Activated T-helper 1 cell treated with Interleukin-2 at 50 U/mL for 16 hours (primary cell): Measurements from ENCODE around the gene MYLIP.
A peak's percentile ranks its signal among the peaks of the same experiment; 100 is the strongest.

ENCODE experiments used
- DNase-seq: peaks from one replicate; pipeline ENCODE4 v3.0.0-alpha.2; 2020; ENCODE audit warnings: low read depth

Gene MYLIP

DNA sequence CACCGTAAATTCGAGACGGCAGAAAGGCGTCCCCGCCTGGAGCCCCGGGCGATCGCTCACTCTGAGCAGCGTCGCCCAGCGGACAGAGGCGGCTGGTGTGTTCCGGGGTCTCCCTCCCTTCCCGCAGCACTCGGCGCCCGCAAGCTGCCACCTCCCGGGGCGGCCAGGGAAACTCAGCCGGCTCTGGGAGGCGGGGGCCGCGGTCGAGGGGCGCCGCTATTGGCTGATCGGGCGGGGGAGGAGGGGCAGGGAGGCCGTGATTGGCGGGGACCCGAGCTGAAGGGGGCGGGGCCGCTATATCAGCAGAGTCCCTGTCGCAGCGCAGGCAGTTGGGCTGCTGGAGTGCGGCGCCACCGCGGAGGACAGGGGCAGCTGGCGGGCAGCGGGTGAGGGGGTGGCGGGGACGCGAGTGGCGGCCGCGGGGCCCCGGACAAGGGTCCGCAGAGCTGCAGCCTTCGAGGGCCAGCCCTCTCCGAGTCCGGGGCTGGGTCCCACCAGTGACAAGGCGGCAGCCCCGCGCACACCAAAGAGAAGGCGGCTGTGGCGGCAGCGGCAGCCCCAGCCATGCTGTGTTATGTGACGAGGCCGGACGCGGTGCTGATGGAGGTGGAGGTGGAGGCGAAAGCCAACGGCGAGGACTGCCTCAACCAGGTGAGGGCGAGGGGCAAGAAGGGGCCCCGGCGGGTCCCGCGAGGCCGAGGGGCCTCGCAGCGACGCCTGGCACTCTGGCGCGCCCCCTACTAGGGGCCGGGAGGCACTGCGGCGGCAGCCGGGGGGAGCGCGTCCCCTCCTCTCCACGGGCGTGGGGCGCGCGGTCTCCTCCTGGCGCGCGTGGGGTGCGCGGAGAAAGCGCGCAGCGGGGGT, at the start of gene MYLIP:
TSS of gene MYLIP (plus strand) at position 328 of the 864 bp plus-strand sequence. CDS start at position 565, 237 bp downstream.
- DNase-seq: peak; percentile 96

DNA sequence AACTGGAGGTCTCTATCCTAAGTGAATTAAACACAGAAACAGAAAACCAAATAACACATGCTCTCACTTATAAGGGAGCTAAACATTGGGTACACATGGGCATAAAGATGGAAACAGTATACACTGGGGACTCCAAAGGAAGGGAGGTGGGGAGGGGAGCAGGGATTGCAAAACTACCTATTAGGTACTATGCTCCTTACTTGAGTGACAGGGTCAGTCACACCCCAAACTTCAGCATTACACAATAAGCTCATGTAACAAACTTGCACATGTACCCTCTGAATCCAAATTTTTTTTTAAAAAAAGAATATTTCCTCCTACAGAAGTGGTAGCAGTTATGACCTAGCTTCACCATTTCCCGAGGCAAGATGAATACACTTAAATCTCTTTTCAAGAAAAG, 49.5 kb upstream of the MYLIP start:
- no peak for DNase-seq

DNA sequence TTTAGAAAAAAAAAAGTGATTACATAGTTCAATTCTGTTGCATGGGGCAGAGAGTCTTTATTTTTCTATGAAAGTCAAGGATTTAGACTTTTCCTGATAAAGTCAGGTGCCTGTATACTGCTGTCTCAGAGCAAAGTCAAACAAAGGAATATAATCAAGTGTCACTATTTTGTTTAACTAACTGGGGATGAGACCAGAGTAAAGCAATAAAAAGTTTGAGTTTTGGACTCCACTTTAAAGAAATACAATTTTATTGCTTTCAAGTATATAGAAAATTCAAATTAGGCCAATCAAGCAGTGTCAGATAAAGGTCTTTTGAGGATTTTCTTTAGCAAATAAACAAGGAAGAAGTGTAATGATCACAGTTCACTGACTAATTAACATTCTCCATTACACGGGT, 48.7 kb upstream of the MYLIP start:
- no peak for DNase-seq

DNA sequence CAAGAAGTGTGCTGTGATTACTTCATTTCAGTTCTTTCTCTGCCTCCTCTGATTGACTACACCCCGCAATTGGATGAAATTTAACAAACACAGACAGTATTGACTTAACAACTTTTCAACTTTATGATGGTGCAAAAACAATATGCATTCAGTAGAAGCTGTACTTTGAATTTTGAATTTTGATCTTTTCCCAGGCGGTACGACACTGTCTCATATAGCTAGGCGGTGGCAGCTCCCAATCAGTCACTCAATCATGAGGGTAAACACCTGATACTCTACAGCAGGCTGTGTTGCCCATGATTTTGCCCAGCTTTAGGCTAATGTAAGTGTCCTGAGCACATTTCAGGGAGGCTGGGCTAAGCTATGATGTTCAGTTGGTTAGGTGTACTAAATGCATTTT, 47.6 kb upstream of the MYLIP start:
- DNase-seq: no peak

DNA sequence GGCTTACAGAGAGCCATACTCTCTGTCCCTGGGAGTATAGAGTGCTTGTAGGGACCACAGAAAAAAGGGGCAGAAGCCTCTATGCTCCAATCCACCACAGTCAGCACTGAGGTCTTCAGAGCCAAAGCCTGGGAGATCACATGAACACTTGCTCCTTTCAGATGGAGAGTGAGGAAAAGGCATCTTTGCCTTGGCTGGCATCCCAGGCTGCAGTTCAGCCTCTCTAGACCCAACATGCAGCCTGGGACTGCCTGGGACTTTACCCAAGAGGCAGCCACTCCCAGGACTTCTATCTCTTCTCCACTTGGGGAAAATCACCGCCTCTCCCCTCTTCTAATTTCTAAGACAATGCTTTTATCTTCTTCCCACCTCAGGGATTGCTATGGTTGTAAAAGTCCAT, 46.5 kb upstream of the MYLIP start:
- no peak for DNase-seq

DNA sequence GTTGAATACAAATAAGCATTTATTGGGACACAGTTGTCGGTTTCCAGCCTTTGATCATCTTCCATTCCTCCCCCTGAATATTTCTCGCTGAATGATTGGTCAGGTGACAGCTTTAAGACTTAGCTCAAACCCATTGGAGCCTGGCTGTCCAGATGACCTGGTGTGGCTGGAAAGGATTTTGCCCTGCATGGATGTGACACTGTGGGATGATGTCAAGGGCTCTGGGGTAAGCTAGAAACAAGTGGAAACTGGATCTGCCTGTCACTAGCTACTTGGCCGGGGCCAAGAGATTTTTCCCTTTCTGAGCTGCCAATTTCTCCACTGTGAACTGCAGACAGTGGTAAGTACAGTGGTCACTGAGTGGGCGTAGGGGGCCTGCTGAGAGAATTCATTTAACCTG, 41.9 kb upstream of the MYLIP start:
- DNase-seq: no peak

DNA sequence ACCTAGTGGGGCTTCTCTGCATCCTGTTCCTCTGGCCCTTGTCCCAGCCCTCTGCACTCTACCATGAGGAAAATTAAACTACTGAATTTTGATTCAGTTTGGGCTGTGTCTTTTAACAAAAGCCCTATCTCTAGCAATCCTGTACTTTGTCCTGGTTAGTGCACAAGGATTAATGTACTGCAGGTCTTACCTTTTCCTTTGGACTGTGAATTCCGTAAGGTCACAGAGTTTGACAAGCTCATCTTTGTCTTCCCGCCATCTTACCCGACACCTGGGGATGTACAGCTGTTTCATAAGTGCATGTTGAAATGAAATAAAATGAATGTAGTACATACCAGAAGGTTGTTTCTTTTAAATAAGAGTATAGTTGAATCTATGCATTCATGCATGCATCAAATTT, 41.5 kb upstream of the MYLIP start:
- DNase-seq: no peak

DNA sequence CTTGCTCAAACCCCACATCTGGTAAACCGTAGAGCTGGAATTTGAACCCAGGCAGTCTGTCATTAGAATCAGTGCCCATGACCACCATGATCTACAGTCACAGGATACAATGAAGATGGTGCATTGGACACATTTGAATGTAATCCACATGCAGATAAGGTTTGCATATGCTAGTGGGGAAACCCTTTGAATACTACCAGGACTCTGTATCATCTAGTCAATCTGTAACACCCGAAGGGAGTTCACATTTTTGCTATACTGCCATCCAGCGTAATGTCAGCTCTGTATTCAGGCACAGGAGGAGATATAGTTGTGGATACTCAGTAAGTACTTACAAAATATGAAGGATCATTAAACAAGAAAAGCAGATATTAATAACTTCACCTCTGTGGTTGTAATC, 40.5 kb upstream of the MYLIP start:
- no peak for DNase-seq

DNA sequence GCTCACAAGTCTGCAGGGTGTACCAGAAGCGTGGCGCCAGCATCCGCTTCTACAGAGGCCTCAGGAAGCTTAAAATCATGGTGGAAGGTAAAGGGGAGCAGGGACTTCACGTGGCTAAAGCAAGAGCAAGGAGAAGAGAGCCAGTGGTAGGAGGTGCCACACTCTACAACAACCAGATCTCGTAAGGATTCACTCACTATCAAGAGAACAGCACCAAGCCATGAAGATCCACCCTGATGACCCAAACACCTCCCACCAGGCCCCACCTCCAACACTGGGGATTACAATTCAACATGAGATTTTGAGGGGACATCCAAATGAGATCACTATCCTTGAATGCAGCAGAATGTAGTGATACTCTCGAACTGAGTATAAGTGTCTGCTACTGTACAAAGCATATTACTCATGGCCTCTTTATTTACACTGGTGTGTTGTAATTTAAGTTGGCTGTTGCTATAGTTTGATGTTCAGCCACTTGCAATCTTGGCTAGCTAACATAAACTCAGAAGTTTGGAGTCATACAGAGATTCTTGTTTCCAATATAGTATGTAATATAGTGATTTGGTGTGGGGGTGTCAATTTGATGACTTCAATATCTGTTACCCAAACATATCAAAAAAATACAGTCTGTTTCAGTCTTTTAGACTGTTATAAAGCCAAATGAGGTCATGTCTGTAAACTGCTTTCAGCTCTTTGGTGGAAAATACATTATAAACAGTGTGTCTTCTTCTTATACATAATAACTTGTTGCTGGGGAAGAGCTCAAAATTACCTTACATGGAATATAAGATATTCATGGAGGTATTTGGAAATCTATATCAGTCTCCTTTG, 39.4 kb upstream of the MYLIP start:
- no peak for DNase-seq

DNA sequence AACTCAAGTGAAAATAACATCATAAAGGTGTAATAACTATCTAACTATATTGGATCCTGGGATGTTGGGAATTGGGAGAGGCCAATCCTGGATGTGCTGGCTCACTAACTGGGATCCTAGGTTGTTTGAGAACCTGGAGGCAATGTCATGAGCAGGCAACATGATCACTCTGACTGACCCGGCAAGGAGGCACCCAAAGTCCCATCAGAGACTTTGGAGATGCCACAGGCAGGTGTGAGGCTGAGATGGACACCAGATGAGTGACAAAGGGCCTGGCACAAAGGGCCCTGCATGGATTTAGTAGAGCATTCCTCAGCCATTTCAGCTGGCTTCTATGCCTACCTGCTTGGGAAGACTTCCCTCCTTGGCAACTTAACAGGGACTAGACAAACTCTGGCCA, 38.4 kb upstream of the MYLIP start:
- DNase-seq: no peak

DNA sequence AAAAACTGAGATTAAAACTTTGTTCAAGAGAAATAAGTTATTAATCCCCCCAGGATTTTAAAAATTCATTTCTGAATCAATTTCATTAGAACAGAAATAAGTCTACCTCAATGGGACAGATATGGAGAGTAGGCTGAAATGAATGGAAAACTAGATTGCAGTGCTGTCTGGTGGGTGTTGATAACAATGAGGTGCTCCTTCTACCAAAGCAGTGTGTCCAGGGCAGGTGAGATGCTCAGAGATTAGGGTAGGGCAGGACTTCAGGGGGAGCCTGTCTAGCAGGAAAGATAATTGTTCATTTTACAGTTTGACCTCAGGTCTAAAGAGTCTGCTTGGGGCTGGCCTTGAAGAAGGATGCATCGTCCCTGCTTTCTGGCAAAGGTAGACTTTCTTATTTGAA, 38.0 kb upstream of the MYLIP start:
- DNase-seq: no peak

DNA sequence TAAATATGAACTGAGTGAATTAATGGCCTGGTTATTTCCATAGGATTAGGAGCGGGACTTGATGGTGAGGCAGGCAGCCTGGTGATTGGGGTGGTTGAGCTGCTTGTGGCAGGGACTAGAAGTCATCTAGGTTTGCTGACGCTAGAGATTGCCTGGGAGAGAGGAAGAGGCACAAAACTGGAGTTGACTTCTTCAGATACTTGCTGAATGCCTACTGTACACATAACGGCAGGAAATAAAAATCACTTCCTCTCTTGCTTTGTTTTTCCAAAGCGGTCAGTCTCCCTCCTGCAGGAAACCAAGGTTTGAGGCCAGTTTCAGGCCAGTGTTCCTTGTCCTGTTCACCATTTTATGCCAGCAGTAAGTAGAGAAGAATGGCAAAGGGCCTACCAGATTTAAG, 36.7 kb upstream of the MYLIP start:
- no peak for DNase-seq

DNA sequence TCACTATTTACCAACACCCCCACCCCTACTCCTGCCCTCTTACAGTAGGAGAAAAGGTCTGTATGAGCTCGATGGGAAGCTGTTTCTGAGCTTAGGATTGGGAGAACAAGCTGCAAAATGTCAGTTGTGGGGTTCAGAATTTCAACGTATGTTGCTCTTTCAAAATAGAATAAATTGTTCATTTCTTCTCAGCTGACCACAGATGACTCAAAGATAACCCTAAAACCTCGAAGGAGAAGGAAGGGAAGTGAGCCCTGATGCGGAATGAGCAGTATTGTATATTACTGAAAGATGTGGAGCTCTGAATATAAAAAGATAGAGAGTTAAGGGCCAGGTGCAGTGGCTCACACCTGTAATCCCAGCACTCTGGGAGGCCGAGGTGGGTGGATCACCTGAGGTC, 35.9 kb upstream of the MYLIP start:
- DNase-seq: no peak

DNA sequence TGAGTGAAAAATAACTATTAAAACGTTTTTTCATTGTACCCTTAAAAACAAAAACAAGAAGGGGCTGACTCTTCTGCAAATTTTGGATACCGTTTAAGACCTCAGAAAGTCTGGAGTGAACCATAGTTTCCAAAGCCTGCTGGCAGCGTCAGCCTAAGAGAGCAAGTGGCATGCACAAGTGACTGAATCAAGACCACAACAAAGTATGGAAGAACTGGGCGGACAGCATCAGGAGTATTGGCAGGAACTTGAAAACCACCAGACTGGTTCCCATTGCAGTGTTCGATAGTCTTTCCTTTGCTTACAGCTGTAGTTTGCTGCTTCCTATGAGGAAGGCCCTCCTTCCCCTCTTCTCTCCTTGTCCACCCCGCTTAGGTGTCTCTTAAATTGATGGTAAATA, 33.7 kb upstream of the MYLIP start:
- no peak for DNase-seq

DNA sequence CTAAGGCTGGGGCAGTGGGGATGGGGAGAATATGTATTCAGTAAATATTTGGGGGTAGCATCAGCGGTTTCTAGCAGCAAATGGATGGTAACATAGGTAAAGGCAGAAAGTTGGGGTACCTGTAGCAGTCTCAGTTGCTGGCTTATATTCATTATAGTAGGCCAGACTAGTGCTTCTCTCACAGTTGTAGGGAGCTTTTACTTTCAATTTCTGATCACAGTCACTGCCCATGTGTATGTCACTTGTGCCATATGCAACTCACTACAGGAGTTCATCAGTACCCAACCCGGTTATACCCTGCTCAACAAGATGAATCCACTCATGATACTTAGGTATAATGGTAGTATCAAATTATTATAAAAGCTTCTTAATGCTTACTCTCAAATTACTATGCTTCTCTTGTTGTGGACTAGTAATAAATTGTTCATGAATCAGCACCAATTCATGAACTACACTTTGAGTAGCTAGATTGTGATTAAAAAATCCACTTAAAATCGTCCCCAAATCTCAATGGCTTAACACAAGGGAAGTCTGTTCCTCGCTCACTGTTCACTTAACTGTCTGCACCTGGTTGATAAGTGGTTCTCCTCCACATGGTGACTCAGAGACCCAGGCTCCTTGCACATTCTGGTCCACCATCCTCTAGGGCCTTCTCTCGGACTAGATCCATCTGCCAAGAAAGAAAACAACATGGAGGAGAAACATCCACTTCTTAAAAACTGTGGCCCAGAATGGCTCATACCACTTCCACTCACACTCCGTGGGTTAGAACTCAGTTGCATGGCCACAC, 31.3 kb upstream of the MYLIP start:
- no peak for DNase-seq

DNA sequence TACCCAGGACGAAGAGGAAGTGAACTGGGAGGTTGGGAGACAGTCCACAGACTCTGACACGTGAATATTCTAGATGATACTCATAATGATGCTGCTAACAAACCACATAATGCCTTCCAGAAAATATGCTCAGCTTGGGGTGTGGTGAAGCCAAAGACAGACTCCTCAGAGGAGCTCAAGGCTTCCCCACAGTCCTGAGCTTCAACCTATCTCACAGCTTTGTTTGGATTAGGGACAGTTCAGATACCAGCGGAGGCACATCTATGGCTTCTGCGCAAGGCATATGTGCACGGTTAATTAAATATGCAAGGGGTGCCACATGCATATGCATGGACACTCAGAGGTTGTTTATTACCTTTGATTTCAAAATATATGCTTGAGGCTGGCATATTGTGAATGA, 30.7 kb upstream of the MYLIP start:
- DNase-seq: no peak

DNA sequence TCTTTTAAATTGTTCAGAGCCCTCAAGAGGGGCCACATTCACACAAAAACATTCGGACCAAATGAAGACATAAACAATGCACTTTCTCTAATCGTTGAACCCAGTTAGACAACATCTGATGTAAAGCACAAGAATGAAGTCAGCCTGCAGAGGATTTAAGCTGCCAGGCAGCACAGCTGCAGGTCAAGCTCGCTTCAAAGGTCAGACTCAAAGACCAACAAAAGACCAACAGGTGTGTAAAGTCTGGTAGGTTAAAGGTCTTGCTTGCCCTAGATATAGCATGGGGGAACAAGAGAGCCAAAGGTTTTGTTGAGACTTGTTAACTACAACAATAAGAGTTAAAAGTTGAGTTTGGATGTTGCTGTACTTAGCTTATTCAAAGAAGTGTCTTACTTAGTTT, 26.7 kb upstream of the MYLIP start:
- DNase-seq: no peak

DNA sequence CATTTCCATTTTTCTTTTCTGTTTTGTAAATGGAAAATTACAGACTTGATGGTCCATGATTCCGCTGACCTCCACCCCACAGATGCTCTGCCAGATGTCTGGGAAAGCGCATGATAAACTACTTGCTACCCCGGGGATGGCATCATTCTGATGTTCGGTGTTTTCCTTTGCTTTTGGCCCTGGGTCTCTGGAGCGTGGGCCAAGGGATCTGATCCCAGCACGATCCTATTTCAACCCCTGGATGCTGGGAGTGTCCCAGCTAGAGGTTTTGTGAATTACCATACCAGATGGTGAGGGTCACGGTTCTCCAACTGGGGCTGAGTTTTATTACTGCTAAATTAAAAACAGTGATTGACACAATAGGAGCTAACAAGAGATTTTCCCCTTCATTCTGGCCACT, 25.2 kb upstream of the MYLIP start:
- no peak for DNase-seq

DNA sequence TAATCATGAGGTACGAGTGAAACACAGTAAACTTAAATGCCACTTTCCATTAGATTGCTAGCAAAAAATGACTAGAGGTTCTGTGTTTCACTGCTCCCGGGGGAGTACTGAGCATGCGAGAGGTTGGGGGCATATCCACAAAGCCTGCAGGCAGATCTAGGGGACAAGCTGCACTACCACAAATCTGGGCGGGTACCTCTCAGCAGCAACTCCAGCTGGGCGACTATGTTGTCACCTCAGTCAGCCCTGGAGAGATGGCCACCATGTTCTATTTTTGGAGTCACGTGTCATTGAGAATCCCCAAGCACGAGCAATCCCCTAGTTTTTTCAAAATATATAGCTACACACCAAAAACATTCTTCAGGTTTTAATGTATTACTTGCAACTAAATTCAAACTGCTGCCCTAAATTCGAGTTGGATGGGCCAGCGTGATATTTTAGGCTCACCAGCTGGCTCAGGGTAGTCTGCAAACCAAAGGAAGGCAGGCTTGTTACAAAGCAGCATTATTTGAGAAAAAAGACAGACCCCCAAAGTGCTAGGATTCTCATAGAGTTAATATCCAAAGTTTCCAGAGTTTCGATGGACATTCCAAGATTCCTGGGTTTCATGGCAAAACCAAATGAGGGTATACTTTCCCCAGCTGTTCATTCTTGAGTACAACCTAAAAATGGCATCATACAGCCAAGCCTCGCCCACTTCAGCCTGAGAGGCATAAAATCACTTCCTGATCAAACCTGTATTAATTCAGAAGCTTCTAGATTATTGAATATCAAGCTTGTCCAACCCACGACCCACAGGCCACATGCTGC, 24.1 kb upstream of the MYLIP start:
- no peak for DNase-seq

DNA sequence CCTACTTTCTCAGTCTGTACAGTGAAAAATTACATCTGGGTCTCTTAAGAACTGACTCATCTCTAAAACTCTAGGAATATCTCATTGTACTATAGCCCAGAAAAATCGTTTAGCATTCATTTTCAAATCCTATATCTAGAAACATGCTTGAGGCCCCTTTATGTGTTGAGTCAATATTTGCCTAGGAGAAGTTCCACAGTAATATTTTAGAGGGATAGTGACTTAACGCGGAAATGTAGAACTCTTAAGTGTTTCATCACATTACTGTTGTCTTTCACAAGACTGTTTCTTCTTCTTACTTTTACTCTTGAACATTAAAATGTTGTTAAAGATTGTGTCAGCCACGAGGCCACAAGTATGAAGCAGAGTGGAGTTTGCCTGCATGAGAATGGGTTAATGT, 23.0 kb upstream of the MYLIP start:
- no peak for DNase-seq

DNA sequence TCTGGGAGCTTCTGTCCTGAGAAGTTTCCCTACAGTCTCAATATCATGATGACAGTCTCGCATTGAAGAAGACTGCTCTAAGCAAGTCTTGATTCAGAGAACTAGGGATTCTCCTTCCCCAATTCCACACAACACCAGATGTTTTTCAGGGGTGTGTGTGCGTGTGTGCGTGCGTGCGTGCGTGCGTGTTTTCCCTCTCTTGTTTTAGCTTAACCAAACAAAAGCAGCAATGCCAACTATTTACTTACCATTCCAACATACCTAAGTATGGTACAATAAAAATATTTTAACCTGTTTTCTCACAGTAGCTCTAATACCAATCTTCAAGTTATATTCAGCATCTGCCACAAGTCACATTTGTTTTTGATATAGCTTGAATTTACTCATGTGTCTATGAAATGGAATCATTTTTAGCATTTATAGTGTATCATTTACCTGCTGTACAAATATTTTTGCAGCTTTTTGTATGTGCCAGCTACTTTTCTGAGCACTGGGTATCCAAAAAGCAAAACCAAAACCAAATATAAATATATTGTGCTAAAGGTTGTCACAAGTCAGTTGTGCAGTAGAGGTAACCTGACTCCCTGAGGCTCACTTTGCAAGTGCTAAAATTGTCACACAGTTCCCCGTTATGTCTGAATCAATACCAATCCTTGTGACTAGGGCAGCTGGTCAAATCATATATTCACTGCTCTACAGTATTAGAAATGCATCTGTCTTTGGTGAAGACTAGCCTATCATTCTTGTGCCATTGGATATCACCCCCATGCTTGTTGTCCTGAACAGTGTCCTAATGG, 21.7 kb upstream of the MYLIP start:
- DNase-seq: no peak
